Measurements from ENCODE around the gene MS4A4A.

DNA sequence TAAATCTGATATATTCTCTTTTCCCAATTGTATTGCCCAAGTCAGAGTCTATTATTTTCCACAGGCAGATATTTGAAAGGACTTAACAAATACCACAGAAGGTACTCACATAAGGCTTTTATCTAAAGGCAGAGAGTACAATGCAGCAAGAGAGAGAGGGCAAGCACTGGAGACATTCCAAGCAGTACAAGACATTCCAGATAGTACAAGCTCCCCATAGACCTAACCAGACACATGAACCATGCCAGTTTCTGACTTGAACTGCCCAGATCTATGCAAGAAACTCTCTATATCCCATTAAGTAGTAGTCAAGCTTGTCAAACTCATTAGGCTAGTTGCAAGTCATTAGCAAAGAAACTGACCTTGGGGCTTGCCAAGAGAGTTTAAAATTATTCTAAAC, 35.4 kb downstream of the MS4A4A start:
- TF ChIP-seq, protein P1, sequence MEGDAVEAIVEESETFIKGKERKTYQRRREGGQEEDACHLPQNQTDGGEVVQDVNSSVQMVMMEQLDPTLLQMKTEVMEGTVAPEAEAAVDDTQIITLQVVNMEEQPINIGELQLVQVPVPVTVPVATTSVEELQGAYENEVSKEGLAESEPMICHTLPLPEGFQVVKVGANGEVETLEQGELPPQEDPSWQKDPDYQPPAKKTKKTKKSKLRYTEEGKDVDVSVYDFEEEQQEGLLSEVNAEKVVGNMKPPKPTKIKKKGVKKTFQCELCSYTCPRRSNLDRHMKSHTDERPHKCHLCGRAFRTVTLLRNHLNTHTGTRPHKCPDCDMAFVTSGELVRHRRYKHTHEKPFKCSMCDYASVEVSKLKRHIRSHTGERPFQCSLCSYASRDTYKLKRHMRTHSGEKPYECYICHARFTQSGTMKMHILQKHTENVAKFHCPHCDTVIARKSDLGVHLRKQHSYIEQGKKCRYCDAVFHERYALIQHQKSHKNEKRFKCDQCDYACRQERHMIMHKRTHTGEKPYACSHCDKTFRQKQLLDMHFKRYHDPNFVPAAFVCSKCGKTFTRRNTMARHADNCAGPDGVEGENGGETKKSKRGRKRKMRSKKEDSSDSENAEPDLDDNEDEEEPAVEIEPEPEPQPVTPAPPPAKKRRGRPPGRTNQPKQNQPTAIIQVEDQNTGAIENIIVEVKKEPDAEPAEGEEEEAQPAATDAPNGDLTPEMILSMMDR (conservative IDR thresholded peaks at IDR 0.05; ENCODE audit: low read length) = no peak
- no peak for TF ChIP-seq EZH2phosphoT487 (IDR thresholded peaks at IDR 0.05; ENCODE audit: borderline replicate concordance)

Data from Loucy (cell line).